GM18909 (cell line): ENCODE measurements around the gene HABP2.

Source experiments
- ATAC-seq: cut with Tn5 transposase; IDR thresholded peaks from one replicate; pipeline ENCODE4 v1.9.1; 2021; ENCODE audit warnings: mild to moderate bottlenecking; ENCODE audit not compliant: unreplicated experiment, poor library complexity

HABP2 gene

GRCh38 chr10:113622831-113623230 is 70.0 kb downstream of the HABP2 start:
- ATAC-seq = no peak

GRCh38 chr10:113625461-113626186 is 72.8 kb downstream of the HABP2 start:
- ATAC-seq = no peak

GRCh38 chr10:113626809-113627355 is 74.0 kb downstream of the HABP2 start:
- ATAC-seq = no peak

GRCh38 chr10:113627836-113628235 is 75.0 kb downstream of the HABP2 start:
- ATAC-seq = no peak

GRCh38 chr10:113628607-113629153 is 75.8 kb downstream of the HABP2 start:
- no peak for ATAC-seq

GRCh38 chr10:113630929-113631533 is 78.2 kb downstream of the HABP2 start:
- ATAC-seq = no peak

GRCh38 chr10:113631684-113632367 is 79.0 kb downstream of the HABP2 start:
- no peak for ATAC-seq
